Measurements from ENCODE around the gene ALX3. TPM values are rescaled to one million over a fixed set of nuclear protein-coding genes. Genes with fewer than 3 reads are reported as not detected.

ALX3 gene
- total RNA-seq, 6 donors from 2014 or later = 0.24 TPM; not detected in 5

GRCh38 chr1:110055493-110056284, 14.8 kb downstream of the ALX3 start:
- ATAC-seq (ENCODE audit: low FRiP score in 2 of 2) = no peak
- Histone ChIP-seq H3K27ac (no peak overlapping the region), H3K36me3 (peaks cover 32 to 85% (median 76%) of the 10 kb centered on the region in 4 donors), H3K27me3 (no peaks in the 10 kb centered on the region), H3K9me3 (no peaks in the 10 kb centered on the region), H3K4me3 (no peak overlapping the region), H3K4me1 (no peaks in the 10 kb centered on the region)
- no peak for DNase-seq
- TF ChIP-seq POLR2A (IDR thresholded peaks at IDR 0.05) = no peak
- no peak for TF ChIP-seq POLR2AphosphoS5 (IDR thresholded peaks at IDR 0.05)
- TF ChIP-seq CTCF (IDR thresholded peaks at IDR 0.05) = no peak
- no peak for TF ChIP-seq EP300 (IDR thresholded peaks at IDR 0.05)
- WGBS, 2 donors = 93 to 94% methylated on average over 5 of the region's 5 CpGs

- ATAC-seq (ENCODE audit: low FRiP score in 2 of 2) (peak; percentile 67 to 83), DNase-seq (peak in 1 of 2 donors; percentile 63)
- no peak overlapping the region for H3K27ac ChIP-seq
- peak; percentile 76 to 93 (median 84) for TF ChIP-seq CTCF (IDR thresholded peaks at IDR 0.05)
- TF ChIP-seq EP300 (IDR thresholded peaks at IDR 0.05) = no peak
- H3K27me3 ChIP-seq = no peaks in the 10 kb centered on the region
- WGBS, 2 donors = 75 to 81% methylated on average over 8 to 16 of the region's 16 CpGs
- peaks cover 0 to 17% (median 6%) of the 10 kb centered on the region in 4 donors for H3K4me1 ChIP-seq
- no peaks in the 10 kb centered on the region for H3K9me3 ChIP-seq
- no peak overlapping the region for H3K4me3 ChIP-seq
- peaks cover 40 to 99% (median 89%) of the 10 kb centered on the region in 4 donors for H3K36me3 ChIP-seq
These were observed 16.7 kb downstream of the ALX3 start for GRCh38 chr1:110053552-110054428.

GRCh38 chr1:110051262-110051648, 19.2 kb downstream of the ALX3 start:
- no peak overlapping the region for H3K4me3 ChIP-seq
- ATAC-seq (ENCODE audit: low FRiP score in 2 of 2) = no peak
- no peak for TF ChIP-seq CTCF (IDR thresholded peaks at IDR 0.05)
- TF ChIP-seq EP300 (IDR thresholded peaks at IDR 0.05) = no peak
- no peak for TF ChIP-seq POLR2A (IDR thresholded peaks at IDR 0.05)
- TF ChIP-seq POLR2AphosphoS5 (IDR thresholded peaks at IDR 0.05) = no peak
- H3K4me1 ChIP-seq = peaks cover 0 to 18% (median 6%) of the 10 kb centered on the region in 4 donors
- H3K9me3 ChIP-seq = no peaks in the 10 kb centered on the region
- no peak for DNase-seq
- H3K27me3 ChIP-seq = no peaks in the 10 kb centered on the region
- H3K36me3 ChIP-seq = peaks cover 47 to 100% (median 89%) of the 10 kb centered on the region in 4 donors
- WGBS, 2 donors = 89 to 95% methylated on average over 2 of the region's 2 CpGs
- peak overlapping the region in 1 of 4 donors; percentile 30 for H3K27ac ChIP-seq

GRCh38 chr1:110050602-110051261, 19.7 kb downstream of the ALX3 start:
- WGBS, 2 donors = 77 to 80% methylated on average over 4 of the region's 4 CpGs
- Histone ChIP-seq H3K36me3 (peaks cover 47 to 100% (median 89%) of the 10 kb centered on the region in 4 donors), H3K4me3 (no peak overlapping the region), H3K9me3 (no peaks in the 10 kb centered on the region), H3K4me1 (peaks cover 0 to 18% (median 6%) of the 10 kb centered on the region in 4 donors), H3K27me3 (no peaks in the 10 kb centered on the region), H3K27ac (peak overlapping the region in 2 of 4 donors; percentile 25 to 30)
- DNase-seq (no peak), ATAC-seq (ENCODE audit: low FRiP score in 2 of 2) (peak in 1 of 2 donors; percentile 50)
- TF ChIP-seq POLR2A (IDR thresholded peaks at IDR 0.05) = no peak
- TF ChIP-seq EP300 (IDR thresholded peaks at IDR 0.05) = no peak
- TF ChIP-seq POLR2AphosphoS5 (IDR thresholded peaks at IDR 0.05) = no peak
- TF ChIP-seq CTCF (IDR thresholded peaks at IDR 0.05) = no peak
